HG02610 (cell line): ENCODE measurements around the gene KLK10.
"Not testable (repeated sequence)": the region's sequence is repeated elsewhere in the genome, so short reads cannot be mapped to it uniquely, and the experiment has no call there.

Experiments used
- ATAC-seq: cut with Tn5 transposase; IDR thresholded peaks from one replicate; pipeline ENCODE4 v1.9.1; 2021; ENCODE audit warnings: mild to moderate bottlenecking, moderate library complexity; ENCODE audit not compliant: unreplicated experiment

Gene KLK10

GRCh38 chr19:51002542-51003311, 16.8 kb downstream of the KLK10 start:
- ATAC-seq: no peak

GRCh38 chr19:51002089-51002532, 17.4 kb downstream of the KLK10 start:
- no peak for ATAC-seq

DNA sequence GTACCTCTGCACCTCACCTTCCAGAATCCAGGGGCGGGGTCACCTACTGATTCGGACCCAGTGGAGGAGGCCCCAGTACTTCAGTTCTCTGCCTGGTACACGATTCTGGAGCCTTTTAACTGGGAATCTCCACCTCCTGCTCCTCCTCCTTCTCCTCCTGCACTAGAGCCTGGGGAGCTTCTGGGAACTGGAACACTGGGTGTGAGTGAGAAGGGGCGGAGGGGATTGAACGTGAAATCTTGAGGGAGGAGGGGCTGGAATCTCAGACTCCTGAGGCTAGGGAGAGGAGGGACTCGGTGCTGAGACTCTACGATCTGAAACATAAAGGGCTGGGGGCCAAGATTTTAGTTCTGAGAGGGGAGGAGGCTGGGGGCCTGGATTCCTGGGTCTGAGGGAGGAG, 18.0 kb downstream of the KLK10 start, which contains the start of gene KLK8:
Gene KLK8, minus strand, starts transcription at position 90 of the 400 bp plus-strand sequence. CDS start 437 bp downstream, outside the sequence.
- ATAC-seq: no peak

DNA sequence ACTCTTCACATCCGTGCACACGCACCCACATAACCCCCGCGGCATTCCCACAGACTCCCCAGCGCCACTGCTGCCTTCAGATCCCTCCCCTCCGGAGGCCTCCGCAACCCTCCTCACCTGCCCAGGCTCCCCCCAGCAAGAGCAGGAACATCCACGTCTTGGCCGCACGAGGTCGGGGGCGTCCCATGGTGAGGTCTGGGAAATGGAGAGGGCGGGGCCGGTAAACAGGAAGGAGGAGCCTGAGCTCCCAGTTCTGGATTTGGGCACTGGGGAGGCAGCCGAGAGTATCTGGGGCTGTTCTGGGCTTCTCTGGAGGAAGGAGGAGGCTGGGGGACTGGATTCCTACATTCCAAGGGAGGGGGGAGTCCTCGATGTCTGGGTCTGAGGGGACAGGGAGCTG, 18.5 kb downstream of the KLK10 start:
- ATAC-seq: no peak

- ATAC-seq: no peak
Observed at GRCh38 chr19:51000426-51000825, 19.1 kb downstream of the KLK10 start.

DNA sequence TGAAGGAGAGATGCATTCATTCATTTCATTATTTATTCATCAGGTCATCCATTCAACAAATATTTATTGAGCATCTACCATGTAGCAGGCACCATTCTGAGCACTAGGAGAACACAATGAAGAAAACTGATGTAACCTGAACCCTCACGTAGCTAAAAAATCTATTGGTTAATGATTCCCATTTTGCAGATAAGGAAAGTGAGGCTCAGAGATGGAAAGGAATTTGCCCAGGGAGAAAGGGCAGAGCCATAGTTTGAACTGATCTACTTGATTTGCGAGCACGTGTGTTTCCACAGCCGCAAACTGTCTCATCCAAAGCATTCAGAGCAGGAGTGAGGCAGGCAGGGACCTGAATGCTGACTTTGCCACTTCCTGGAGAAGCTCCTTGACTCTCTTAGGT, 20.8 kb downstream of the KLK10 start:
- ATAC-seq: no peak

DNA sequence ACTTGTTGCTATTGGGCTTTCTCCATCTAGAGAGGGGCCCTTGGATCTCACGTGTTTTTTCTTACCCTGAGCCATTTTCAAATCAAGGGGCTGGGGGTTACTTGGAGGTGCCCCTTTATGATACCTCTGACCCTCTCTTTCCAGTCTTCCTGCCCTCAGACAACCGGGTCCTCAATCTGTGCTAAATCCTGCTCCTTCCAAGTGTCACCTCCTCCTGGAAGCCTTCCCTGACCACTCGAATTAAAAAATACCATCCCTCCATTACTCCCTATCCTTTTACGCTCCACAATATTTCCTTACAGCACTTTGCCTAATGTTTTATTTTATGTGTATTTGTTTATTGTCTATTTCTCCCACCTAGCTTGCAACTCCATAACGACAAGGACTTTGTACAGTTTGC, 21.4 kb downstream of the KLK10 start:
- no peak for ATAC-seq

GRCh38 chr19:50994129-50994528, 25.4 kb downstream of the KLK10 start:
- ATAC-seq: no peak

DNA sequence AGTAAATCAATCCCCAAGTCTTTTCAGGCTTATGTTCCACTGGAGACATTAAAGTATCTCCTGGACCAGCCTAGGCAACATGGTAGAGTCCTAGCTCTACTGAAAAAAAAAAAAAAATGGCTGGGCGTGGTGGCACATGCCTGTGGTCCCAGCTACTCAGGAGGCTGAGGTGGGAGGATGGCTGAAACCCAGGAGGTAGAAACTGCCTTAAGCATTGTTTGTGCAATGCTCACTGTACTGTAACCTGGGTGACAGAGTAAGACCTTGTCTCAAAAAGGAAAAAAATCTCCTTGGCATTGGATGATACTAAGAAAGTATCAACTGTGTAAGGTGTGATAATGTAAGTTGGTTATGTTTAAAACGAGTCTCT, 26.9 kb downstream of the KLK10 start:
- ATAC-seq: no peak

GRCh38 chr19:50984416-50984815, 35.1 kb downstream of the KLK10 start:
- ATAC-seq: not testable (repeated sequence)

- no peak for ATAC-seq
Observed at GRCh38 chr19:50983625-50984292, 35.8 kb downstream of the KLK10 start, which contains the start of gene KLK7. Gene KLK7, minus strand, starts transcription at chr19:50983917. Its CDS starts 1,518 bp downstream, at chr19:50982399.

- no peak for ATAC-seq
Observed at GRCh38 chr19:50982186-50982585, 37.3 kb downstream of the KLK10 start.

DNA sequence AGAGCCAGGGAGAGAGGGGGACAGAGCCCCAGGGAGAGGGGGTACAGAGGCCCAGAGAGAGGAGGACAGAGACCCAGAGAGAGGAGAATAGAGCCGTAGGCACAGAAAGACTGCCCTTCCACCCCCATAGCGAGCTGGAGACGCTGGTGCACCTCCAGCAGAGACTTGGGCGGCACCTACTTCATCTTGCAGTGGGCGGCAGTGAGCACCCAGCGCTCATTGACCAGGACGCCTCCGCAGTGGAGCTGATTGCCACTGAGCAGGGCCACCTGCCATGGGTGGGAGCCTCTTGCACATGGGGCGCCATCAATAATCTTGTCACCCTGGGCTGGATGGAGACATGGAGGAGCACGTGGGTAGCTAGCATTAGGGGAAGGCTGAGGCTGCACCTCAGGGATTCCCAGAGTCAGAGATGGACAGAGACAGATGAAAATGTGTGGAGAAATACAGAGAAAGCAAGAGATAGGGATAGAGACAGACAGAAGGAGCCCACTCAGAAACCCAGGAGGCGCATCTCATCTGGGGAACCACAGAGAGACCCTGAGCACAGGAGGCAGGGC, 37.8 kb downstream of the KLK10 start:
- ATAC-seq: no peak

DNA sequence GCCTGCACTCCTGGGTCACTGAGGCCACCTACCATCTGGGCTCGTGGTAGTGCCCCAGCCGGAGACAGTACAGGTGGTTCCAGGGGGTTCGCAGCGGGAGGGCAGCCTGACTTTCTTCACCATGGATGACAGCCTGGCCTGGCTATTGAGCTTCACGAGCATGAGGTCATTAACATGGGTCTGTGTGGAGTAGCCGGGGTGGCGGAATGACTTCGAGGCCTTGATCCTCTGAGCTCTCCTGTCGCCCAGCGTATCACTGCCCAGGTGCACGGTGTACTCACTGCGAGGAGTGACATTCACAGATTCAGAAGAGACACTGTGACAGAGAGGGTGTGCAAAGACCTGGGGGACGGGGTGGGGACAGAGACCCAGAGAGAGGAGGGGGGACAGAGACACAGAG, 39.3 kb downstream of the KLK10 start:
- no peak for ATAC-seq

- no peak for ATAC-seq
Observed at GRCh38 chr19:50979758-50980157, 39.8 kb downstream of the KLK10 start.

- ATAC-seq: no peak
Observed at GRCh38 chr19:50978772-50979390, 40.6 kb downstream of the KLK10 start.

DNA sequence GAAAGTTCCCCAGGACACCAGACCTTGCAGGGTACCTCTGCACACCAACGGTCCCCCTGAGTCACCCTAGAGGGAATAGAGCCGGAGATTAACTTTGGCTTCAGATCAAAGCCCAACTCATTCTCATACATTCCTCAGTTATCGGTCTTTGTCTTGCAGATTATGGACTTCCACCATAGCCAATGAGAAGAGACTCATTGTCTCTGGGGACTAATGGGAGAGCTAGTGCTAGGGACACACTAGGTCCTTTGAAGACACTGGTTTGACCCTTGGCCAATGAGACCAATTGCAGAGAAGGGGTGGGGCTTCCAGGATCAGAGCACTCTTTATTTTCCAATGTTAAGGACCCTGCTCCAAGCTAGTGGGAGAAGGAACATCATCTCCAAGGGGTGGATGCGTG, 41.9 kb downstream of the KLK10 start:
- ATAC-seq: no peak

DNA sequence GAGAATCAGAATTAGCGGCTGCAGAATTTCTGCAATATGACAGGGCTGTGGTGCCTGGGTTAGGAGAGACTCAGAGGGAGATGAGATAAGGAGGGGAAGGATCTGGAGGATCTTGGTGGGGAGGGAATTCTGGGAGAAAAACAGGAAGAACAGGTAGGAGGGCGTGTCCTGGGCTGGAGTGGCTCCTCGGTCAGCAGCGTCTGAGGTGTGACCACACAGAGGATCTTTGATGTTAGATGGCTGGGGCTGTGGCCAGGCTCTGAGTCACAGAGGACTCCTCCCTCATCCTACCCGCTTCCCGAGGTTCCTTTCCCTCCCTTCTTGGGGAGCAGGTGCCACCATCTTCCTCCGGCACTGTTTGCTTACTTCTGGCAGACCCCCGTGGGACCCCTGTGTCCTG, 43.7 kb downstream of the KLK10 start:
- no peak for ATAC-seq

GRCh38 chr19:50974702-50975556, 44.6 kb downstream of the KLK10 start:
- no peak for ATAC-seq

DNA sequence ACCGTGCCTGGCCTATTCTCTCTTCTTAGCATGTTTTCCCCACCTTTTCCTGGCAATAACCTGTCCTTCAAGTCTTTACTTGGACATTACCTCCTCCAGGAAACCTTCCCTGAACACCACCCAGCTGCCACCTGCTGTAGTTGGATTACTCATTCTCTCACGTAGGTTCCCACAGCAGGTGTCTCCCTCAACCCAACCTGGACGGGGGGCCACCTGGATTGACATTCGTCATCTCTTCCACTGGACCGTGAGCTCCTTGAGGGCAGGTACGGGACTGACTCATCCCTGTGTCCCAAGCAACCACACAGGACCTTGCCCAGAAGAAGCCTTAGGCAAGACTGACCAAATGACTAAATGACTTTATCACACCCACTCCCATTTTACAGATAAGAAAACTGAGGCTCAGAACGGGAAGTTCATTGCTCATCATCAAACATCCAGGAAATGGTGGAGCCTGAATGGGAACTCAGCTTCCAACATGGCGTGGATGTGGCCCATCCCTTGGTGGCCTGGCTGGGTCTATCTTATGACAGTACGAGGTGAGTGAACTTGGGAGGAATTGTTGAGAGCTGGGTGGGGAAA, 46.6 kb downstream of the KLK10 start:
- no peak for ATAC-seq
